CD4-positive, alpha-beta T cell (primary cell): ENCODE results near the gene NTM. TPM values are rescaled to one million over a fixed set of nuclear protein-coding genes. Genes with fewer than 3 reads are reported as not detected.

Experiments used
- ATAC-seq: fragments of 200-7000 bp; cut with Tn5 transposase; one replicate; pipeline ENCODE4 v1.10.0; 2022; ENCODE audit warnings: mild to moderate bottlenecking; ENCODE audit not compliant: poor library complexity
- CTCF ChIA-PET: fragments of 350-600 bp; sonication (Branson Sonifier 250); formaldehyde crosslinking; loops from one replicate; lab custom pipeline; 2021; ENCODE audit warnings: antibody characterized with exemption, inconsistent platforms; lab: Charles Lee
- POLR2A ChIA-PET: fragments of 350-600 bp; sonication (Branson Sonifier 250); formaldehyde crosslinking; loops from one replicate; lab custom pipeline; 2021; ENCODE audit warnings: antibody characterized with exemption, inconsistent platforms; lab: Charles Lee
- DNase-seq, 14 experiments: peaks; one replicate each; pipeline ENCODE4 v3.0.0-alpha.2; 2013 to 2020; ENCODE audit warnings: mixed read lengths in 2 of 14
- H3K27ac ChIP-seq, 2 donors: one replicate each; pipeline versions ENCODE4 v1.5.1 to v1.7.0; 2013; ENCODE audit warnings: low read length in 2 of 2, low read depth in 1 of 2, mild to moderate bottlenecking in 1 of 2
- H3K27me3 ChIP-seq, 2 experiments: 1 replicate in 1 of 2; 2 replicates in 1 of 2; pipeline versions ENCODE4 v1.6.1 to v1.7.0; 2013; ENCODE audit warnings: low read length in 2 of 2, control low read depth in 1 of 2, mild to moderate bottlenecking in 1 of 2, moderate library complexity in 1 of 2; ENCODE audit not compliant: insufficient read depth in 2 of 2, control insufficient read depth in 1 of 2
- H3K36me3 ChIP-seq: one replicate; pipeline ENCODE4 v1.6.1; 2013; ENCODE audit warnings: low read length, control low read depth; ENCODE audit not compliant: insufficient read depth
- H3K4me1 ChIP-seq: one replicate; pipeline ENCODE4 v1.6.1; 2013; ENCODE audit warnings: low read length, control low read depth; ENCODE audit not compliant: insufficient read depth
- H3K4me3 ChIP-seq: one replicate; pipeline ENCODE4 v1.5.1; 2013; ENCODE audit warnings: mild to moderate bottlenecking, low read length, moderate library complexity
- H3K9me3 ChIP-seq, 2 experiments: 1 replicate in 1 of 2; 2 replicates in 1 of 2; pipeline versions ENCODE4 v1.6.1 to v1.7.0; 2013; ENCODE audit warnings: low read length in 2 of 2, mild to moderate bottlenecking in 2 of 2, control low read depth in 1 of 2, moderate library complexity in 1 of 2; ENCODE audit not compliant: control insufficient read depth in 1 of 2, insufficient read depth in 1 of 2
- H3K27ac Mint-ChIP-seq: one replicate; pipeline ENCODE4 v1.8.0; 2020; ENCODE audit warnings: mixed read lengths
- H3K27me3 Mint-ChIP-seq: one replicate; pipeline ENCODE4 v1.8.0; 2021; ENCODE audit warnings: mixed read lengths
- H3K36me3 Mint-ChIP-seq: one replicate; pipeline ENCODE4 v1.8.0; 2021; ENCODE audit warnings: low read depth, mixed read lengths
- H3K4me1 Mint-ChIP-seq: one replicate; pipeline ENCODE4 v1.8.0; 2021; ENCODE audit warnings: low read depth, mixed read lengths
- H3K4me3 Mint-ChIP-seq: one replicate; pipeline ENCODE4 v1.8.0; 2020; ENCODE audit warnings: mild to moderate bottlenecking, mixed read lengths
- H3K9me3 Mint-ChIP-seq: one replicate; pipeline ENCODE4 v1.8.0; 2020; ENCODE audit warnings: mixed read lengths
- intact Hi-C, 2 experiments: fragments of 100-400 bp; cut with DNase I in 1 of 2; cut with micrococcal nuclease in 1 of 2; formaldehyde crosslinking; loops; one replicate each; pipeline versions ENCODE4 v1.15.1 to v1.9.0; 2023 to 2025; cut with DNase I, micrococcal nuclease
- total RNA-seq, 174 experiments: library from RNA in 2 of 174; stranded (reverse) in 2 of 174; gene quantifications; one replicate each; pipeline ENCODE4 v1.2.3 and lab custom pipeline; 2021 to 2026
- TF ChIP-seq, protein P1 (sequence below): fragments of 200-600 bp; IDR thresholded peaks from one replicate; pipeline ENCODE4 v1.8.0; 2022; ENCODE audit warnings: antibody characterized with exemption, mild to moderate bottlenecking

Gene NTM
- total RNA-seq, 2 experiments from 2014 or later, result not detected

- H3K27ac Mint-ChIP-seq, result no peak overlapping the region
- ChIA-PET CTCF (no interaction called here), POLR2A (no interaction called here)
- H3K36me3 ChIP-seq, result no peaks in the 10 kb centered on the region
- H3K4me3 Mint-ChIP-seq, result no peak overlapping the region
- TF ChIP-seq, protein P1, sequence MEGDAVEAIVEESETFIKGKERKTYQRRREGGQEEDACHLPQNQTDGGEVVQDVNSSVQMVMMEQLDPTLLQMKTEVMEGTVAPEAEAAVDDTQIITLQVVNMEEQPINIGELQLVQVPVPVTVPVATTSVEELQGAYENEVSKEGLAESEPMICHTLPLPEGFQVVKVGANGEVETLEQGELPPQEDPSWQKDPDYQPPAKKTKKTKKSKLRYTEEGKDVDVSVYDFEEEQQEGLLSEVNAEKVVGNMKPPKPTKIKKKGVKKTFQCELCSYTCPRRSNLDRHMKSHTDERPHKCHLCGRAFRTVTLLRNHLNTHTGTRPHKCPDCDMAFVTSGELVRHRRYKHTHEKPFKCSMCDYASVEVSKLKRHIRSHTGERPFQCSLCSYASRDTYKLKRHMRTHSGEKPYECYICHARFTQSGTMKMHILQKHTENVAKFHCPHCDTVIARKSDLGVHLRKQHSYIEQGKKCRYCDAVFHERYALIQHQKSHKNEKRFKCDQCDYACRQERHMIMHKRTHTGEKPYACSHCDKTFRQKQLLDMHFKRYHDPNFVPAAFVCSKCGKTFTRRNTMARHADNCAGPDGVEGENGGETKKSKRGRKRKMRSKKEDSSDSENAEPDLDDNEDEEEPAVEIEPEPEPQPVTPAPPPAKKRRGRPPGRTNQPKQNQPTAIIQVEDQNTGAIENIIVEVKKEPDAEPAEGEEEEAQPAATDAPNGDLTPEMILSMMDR, result no peak
- H3K4me1 ChIP-seq, result no peaks in the 10 kb centered on the region
- H3K27me3 Mint-ChIP-seq, result no peaks in the 10 kb centered on the region
- no peak overlapping the region for H3K4me3 ChIP-seq
- H3K27me3 ChIP-seq, result no peaks in the 10 kb centered on the region
- no peaks in the 10 kb centered on the region for H3K36me3 Mint-ChIP-seq
- intact Hi-C loops, result loop anchor here in 1 of 2 experiments (10.0 kb wide), 1 partner anchor 59 kb away; no protein-coding TSS in a partner anchor
- peaks cover 0 to 4% of the 10 kb centered on the region in 2 experiments for H3K9me3 ChIP-seq
- DNase-seq, result no peak
- no peak overlapping the region for H3K27ac ChIP-seq
- ATAC-seq, result no peak
- H3K4me1 Mint-ChIP-seq, result no peaks in the 10 kb centered on the region
- no peaks in the 10 kb centered on the region for H3K9me3 Mint-ChIP-seq
Observed at GRCh38 chr11:131483877-131484276, 113.5 kb downstream of the NTM start.

DNA sequence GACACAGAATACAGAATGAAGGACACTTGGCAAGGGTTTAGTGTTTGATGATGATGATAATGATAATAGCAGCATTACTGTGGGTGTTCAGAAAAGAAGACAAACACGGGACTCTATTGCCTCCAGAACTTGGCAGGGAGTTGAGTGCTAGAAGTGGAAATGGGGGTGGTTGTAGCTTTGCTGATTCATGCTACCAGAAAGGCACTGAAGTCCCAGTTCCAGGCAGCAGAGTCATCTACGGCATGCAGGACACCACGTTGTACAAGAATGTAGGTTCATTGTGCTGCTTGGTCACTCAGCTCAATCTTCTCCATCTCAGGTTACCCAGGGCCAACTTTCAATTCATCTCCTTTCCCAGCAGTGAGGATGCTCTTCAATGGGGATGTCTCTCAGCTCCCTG is 115.7 kb downstream of the NTM start:
- H3K4me3 ChIP-seq, result no peak overlapping the region
- H3K36me3 Mint-ChIP-seq, result no peaks in the 10 kb centered on the region
- no peaks in the 10 kb centered on the region for H3K4me1 ChIP-seq
- H3K4me1 Mint-ChIP-seq, result no peaks in the 10 kb centered on the region
- ChIA-PET POLR2A (no interaction called here), CTCF (interaction anchor here (1.7 kb wide), 1 partner anchor 20 kb away, joined by 3 read pairs; no protein-coding TSS in a partner anchor)
- peaks cover 0 to 4% of the 10 kb centered on the region in 2 experiments for H3K9me3 ChIP-seq
- H3K27me3 Mint-ChIP-seq, result no peaks in the 10 kb centered on the region
- intact Hi-C loops, result loop anchor here in 1 of 2 experiments (10.0 kb wide), 1 partner anchor 61 kb away; no protein-coding TSS in a partner anchor
- no peaks in the 10 kb centered on the region for H3K27me3 ChIP-seq
- ATAC-seq, result no peak
- no peak overlapping the region for H3K27ac ChIP-seq
- H3K4me3 Mint-ChIP-seq, result no peak overlapping the region
- H3K9me3 Mint-ChIP-seq, result no peaks in the 10 kb centered on the region
- H3K27ac Mint-ChIP-seq, result no peak overlapping the region
- TF ChIP-seq, protein P1, result no peak
- no peaks in the 10 kb centered on the region for H3K36me3 ChIP-seq
- no peak for DNase-seq

DNA sequence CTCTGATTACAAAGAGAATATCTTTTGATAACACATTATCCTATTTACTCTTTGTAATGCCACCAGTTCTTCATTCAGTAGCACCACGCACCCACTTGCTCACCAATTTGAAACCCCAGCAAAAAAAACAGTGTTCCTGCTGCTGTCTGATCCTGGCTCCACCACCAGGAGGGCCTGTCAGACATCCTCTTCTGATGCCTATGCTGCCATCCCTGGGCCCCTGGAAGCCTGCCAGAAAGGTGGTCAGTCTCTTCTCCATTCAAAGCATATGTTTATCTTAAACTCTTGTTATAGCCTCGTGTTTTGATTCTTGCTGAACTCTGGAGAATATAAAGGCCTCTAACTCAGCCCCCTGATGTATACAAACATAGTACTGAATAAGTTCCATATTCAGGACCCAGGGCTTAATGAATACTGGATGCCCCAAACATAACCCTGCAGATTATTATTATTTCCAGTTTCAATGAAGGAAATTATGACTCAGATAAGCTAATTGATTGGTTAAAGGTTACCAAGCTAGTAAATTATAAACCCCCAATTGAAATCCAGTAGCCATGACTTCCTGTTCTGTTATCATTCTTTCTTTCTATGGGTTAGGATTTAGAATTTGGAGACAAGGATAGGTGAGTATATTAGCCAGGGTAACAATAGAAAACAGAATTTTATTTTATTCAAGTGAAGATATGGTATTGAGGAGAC is 116.7 kb downstream of the NTM start:
- no peaks in the 10 kb centered on the region for H3K4me1 Mint-ChIP-seq
- POLR2A ChIA-PET, result no interaction called here

More for the DNA sequence above, 116.7 kb downstream of the NTM start:
- H3K4me1 ChIP-seq, result no peaks in the 10 kb centered on the region
- ATAC-seq (no peak), DNase-seq (no peak)
- H3K4me3 ChIP-seq, result no peak overlapping the region
- H3K36me3 ChIP-seq, result no peaks in the 10 kb centered on the region
- H3K36me3 Mint-ChIP-seq, result no peaks in the 10 kb centered on the region
- no peak overlapping the region for H3K27ac ChIP-seq
- no peak overlapping the region for H3K27ac Mint-ChIP-seq
- H3K27me3 Mint-ChIP-seq, result no peaks in the 10 kb centered on the region
- no peak overlapping the region for H3K4me3 Mint-ChIP-seq
- TF ChIP-seq, protein P1, result no peak
- peaks cover 0 to 4% of the 10 kb centered on the region in 2 experiments for H3K9me3 ChIP-seq
- H3K27me3 ChIP-seq, result no peaks in the 10 kb centered on the region
- CTCF ChIA-PET, result interaction anchor here (1.7 kb wide), 1 partner anchor 21 kb away, joined by 3 read pairs; no protein-coding TSS in a partner anchor
- no peaks in the 10 kb centered on the region for H3K9me3 Mint-ChIP-seq
- intact Hi-C loops, result loop anchor here in 1 of 2 experiments (10.0 kb wide), 1 partner anchor 62 kb away; no protein-coding TSS in a partner anchor
